Activated naive CD4-positive, alpha-beta T cell treated with anti-CD3 and anti-CD28 coated beads, Interleukin-2, amount 50 U/mL, for 24 hours (primary cell): ENCODE measurements around the gene CERS3.

Experiments
- H3K27ac Mint-ChIP-seq: one replicate; pipeline ENCODE4 v1.8.0; 2021; ENCODE audit warnings: mild to moderate bottlenecking, mixed read lengths
- H3K27me3 Mint-ChIP-seq: one replicate; pipeline ENCODE4 v1.8.0; 2021; ENCODE audit warnings: mixed read lengths
- H3K36me3 Mint-ChIP-seq: one replicate; pipeline ENCODE4 v1.8.0; 2021; ENCODE audit warnings: mixed read lengths
- H3K4me1 Mint-ChIP-seq: one replicate; pipeline ENCODE4 v1.8.0; 2021; ENCODE audit warnings: mixed read lengths
- H3K4me3 Mint-ChIP-seq: one replicate; pipeline ENCODE4 v1.8.0; 2021; ENCODE audit warnings: mild to moderate bottlenecking, mixed read lengths
- H3K9me3 Mint-ChIP-seq: one replicate; pipeline ENCODE4 v1.8.0; 2021; ENCODE audit warnings: mixed read lengths

CERS3 gene

DNA sequence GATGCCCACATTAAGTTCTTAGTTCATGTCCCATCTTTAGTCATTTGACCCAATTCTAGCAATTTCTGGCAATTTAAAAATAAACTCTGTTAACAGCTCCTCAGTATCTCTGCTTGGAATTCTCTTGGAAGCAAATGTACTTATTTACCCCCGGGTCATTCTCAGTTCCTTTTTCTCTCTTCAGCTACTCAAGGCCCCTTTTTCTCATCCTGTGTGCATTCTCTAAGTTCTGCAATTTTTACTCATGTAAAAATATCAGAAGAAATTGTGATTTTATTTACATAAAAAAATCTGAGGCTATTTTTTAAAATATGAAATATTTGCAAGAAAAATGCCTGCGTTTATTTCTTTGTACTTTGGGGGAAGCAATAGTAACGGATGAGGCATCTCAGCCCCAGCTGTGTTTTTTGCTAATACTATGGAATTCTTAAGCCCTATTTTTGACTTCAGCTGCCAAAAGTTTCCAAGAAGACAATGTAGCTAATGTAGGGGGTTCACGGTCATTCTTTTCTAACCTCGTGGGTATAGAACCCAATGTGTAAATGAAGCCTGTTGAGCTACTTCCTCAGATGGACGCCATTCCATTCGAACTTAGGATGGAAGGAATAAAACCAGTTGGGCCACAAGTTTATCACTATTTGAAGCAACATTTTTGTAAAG lies 20.0 kb downstream of the CERS3 start:
- no peak overlapping the region for H3K27ac Mint-ChIP-seq
- H3K9me3 Mint-ChIP-seq: no peaks in the 10 kb centered on the region

GRCh38 chr15:100502651-100503050 lies 26.1 kb downstream of the CERS3 start:
- Mint-ChIP-seq H3K4me3 (no peak overlapping the region), H3K27me3 (no peaks in the 10 kb centered on the region), H3K27ac (no peak overlapping the region), H3K36me3 (peaks cover 6% of the 10 kb centered on the region), H3K4me1 (peaks cover 8% of the 10 kb centered on the region), H3K9me3 (no peaks in the 10 kb centered on the region)

More for the DNA sequence above, 20.0 kb downstream of the CERS3 start:
- H3K4me1 Mint-ChIP-seq: peaks cover 12% of the 10 kb centered on the region
- H3K4me3 Mint-ChIP-seq: no peak overlapping the region
- H3K27me3 Mint-ChIP-seq: no peaks in the 10 kb centered on the region
- peaks cover 4% of the 10 kb centered on the region for H3K36me3 Mint-ChIP-seq

GRCh38 chr15:100501117-100501516 lies 27.6 kb downstream of the CERS3 start:
- Mint-ChIP-seq H3K4me3 (no peak overlapping the region), H3K36me3 (peaks cover 8% of the 10 kb centered on the region), H3K27me3 (peaks cover 2% of the 10 kb centered on the region), H3K4me1 (no peaks in the 10 kb centered on the region), H3K9me3 (no peaks in the 10 kb centered on the region), H3K27ac (no peak overlapping the region)

DNA sequence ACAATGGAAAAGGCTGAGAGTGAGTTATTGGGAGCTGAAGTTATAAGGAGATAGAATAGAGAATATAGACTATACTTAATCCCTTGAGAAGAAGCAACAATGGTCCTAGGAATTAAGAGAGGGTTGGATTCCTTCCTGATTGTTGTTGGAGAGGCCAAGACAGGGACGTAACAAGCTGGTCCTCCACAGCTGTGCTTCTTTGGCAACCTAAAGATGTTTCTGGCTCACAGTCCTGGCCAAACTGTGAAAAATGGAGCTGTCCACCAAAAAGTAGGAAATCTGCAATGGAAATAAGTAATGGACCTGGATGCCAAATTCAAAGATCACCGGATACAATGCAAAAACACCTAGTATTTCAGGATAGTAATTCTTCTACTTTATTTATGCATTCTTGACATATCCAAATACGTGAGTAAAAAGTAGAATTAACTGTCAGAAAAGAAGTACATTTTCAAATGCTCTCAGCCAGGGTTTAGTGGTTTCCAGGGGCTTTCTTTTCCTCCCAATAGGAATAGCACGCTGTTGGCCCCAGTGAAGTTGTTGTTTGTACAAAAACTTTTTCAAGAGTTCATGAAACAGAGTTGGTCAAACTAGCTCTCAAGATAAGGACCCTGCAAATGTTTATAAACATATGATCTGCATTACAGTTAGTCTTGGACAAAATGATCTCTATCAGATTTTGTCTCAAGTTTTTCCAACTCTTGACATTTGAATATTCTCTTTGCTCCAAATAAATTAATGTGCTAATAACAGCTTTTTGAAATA lies 28.3 kb downstream of the CERS3 start:
- H3K27ac Mint-ChIP-seq: no peak overlapping the region
- H3K36me3 Mint-ChIP-seq: peaks cover 8% of the 10 kb centered on the region
- H3K4me3 Mint-ChIP-seq: no peak overlapping the region
- H3K27me3 Mint-ChIP-seq: peaks cover 2% of the 10 kb centered on the region
- no peaks in the 10 kb centered on the region for H3K4me1 Mint-ChIP-seq
- H3K9me3 Mint-ChIP-seq: no peaks in the 10 kb centered on the region

DNA sequence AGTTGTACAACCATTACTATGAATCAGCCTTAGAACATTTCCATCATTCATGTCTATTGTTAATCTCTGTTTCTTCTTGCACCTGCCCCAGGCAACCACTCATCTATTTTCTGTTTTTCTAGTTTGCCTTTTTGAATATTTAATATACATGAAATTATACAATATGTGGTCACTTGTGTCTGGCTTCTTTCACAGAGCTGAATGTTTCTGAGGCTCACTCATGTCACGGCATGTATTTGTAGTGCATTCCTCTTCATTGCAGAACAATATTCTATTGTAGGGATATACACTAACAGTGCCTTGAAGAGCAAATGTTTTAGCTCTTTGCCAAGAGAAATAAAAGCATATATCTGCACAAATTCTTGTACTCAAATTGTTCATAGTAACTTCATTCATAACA lies 32.9 kb downstream of the CERS3 start:
- H3K36me3 Mint-ChIP-seq: peaks cover 4% of the 10 kb centered on the region
- H3K4me3 Mint-ChIP-seq: no peak overlapping the region
- H3K4me1 Mint-ChIP-seq: no peaks in the 10 kb centered on the region
- peaks cover 2% of the 10 kb centered on the region for H3K27me3 Mint-ChIP-seq
- H3K9me3 Mint-ChIP-seq: no peaks in the 10 kb centered on the region
- no peak overlapping the region for H3K27ac Mint-ChIP-seq

GRCh38 chr15:100493213-100493612 lies 35.5 kb downstream of the CERS3 start:
- H3K9me3 Mint-ChIP-seq: no peaks in the 10 kb centered on the region
- no peak overlapping the region for H3K27ac Mint-ChIP-seq
- H3K27me3 Mint-ChIP-seq: peaks cover 2% of the 10 kb centered on the region
- H3K4me1 Mint-ChIP-seq: no peaks in the 10 kb centered on the region
- H3K4me3 Mint-ChIP-seq: no peak overlapping the region
- peaks cover 2% of the 10 kb centered on the region for H3K36me3 Mint-ChIP-seq

- H3K36me3 Mint-ChIP-seq: peaks cover 9% of the 10 kb centered on the region
- no peaks in the 10 kb centered on the region for H3K9me3 Mint-ChIP-seq
- H3K4me3 Mint-ChIP-seq: no peak overlapping the region
- no peaks in the 10 kb centered on the region for H3K27me3 Mint-ChIP-seq
- no peak overlapping the region for H3K27ac Mint-ChIP-seq
- no peaks in the 10 kb centered on the region for H3K4me1 Mint-ChIP-seq
These were observed 44.3 kb downstream of the CERS3 start for GRCh38 chr15:100484443-100484842.

DNA sequence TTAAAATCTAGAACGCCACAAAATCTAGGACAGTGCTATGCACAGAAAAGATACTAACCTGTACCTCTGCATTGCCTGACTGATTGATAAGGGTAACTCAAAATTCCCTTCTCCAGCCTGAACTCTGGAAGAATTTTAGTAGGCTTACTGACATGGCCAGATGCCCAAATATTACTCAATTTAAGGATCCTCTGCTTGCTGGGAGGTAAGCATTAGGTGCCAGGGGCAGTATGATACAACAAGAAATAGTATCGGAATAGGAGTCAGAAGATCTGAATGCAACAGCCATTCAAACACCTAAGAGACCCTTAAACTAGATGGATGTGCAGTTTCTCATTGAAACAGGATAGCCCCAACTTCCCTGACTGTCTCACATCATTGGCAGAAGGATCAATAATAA lies 45.4 kb downstream of the CERS3 start:
- no peak overlapping the region for H3K4me3 Mint-ChIP-seq
- no peaks in the 10 kb centered on the region for H3K27me3 Mint-ChIP-seq
- no peak overlapping the region for H3K27ac Mint-ChIP-seq
- peaks cover 19% of the 10 kb centered on the region for H3K36me3 Mint-ChIP-seq
- H3K9me3 Mint-ChIP-seq: peaks cover 9% of the 10 kb centered on the region
- H3K4me1 Mint-ChIP-seq: no peaks in the 10 kb centered on the region

- Mint-ChIP-seq H3K4me1 (no peaks in the 10 kb centered on the region), H3K27ac (no peak overlapping the region), H3K27me3 (no peaks in the 10 kb centered on the region), H3K36me3 (peaks cover 49% of the 10 kb centered on the region), H3K9me3 (peaks cover 24% of the 10 kb centered on the region), H3K4me3 (no peak overlapping the region)
These were observed 51.9 kb downstream of the CERS3 start for GRCh38 chr15:100476805-100477204.

GRCh38 chr15:100472736-100473135 lies 56.0 kb downstream of the CERS3 start:
- H3K9me3 Mint-ChIP-seq: peaks cover 11% of the 10 kb centered on the region
- H3K36me3 Mint-ChIP-seq: peaks cover 36% of the 10 kb centered on the region
- H3K4me3 Mint-ChIP-seq: no peak overlapping the region
- no peak overlapping the region for H3K27ac Mint-ChIP-seq
- no peaks in the 10 kb centered on the region for H3K4me1 Mint-ChIP-seq
- H3K27me3 Mint-ChIP-seq: no peaks in the 10 kb centered on the region

DNA sequence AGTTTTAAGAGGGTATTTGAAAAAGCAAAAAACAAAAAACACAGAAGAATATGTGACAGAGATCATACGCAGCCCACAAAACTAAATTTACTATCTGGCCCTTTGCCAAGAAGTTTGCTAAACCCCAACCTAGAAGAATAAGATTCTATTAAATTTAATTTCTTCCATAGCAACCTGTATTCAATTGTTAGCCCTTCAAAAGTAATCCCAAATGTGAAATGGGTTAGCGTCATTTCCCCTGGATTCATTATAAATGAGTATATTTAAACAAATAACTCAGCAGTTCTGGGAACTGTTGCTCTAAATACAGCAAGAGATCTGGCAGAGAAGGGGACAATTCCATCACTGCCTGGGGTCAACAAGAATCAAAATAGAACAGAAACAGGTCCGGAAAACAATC lies 56.8 kb downstream of the CERS3 start:
- peaks cover 29% of the 10 kb centered on the region for H3K36me3 Mint-ChIP-seq
- H3K9me3 Mint-ChIP-seq: peaks cover 3% of the 10 kb centered on the region
- H3K27ac Mint-ChIP-seq: no peak overlapping the region
- no peak overlapping the region for H3K4me3 Mint-ChIP-seq
- no peaks in the 10 kb centered on the region for H3K27me3 Mint-ChIP-seq
- H3K4me1 Mint-ChIP-seq: no peaks in the 10 kb centered on the region

DNA sequence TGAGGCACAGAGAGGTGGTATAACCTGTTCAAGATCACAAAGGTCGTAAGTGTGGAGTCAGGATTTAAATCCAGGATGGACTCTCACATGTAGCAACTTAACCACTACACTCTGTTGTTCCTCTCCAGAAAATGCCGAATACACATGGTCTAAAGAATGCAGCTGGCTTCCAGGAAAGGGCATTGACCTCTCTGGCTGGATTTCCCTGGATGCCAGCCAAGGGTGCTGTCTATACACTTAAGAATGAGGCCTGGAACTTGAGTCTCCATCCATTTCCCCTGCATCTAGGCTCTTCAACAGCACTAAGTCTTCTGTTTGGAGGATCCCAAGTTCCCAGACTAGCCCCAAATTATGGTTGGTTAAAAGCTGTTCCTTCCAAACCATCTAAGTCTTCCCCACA lies 60.5 kb downstream of the CERS3 start:
- Mint-ChIP-seq H3K4me1 (peaks cover 16% of the 10 kb centered on the region), H3K27ac (no peak overlapping the region), H3K9me3 (no peaks in the 10 kb centered on the region), H3K36me3 (peaks cover 14% of the 10 kb centered on the region), H3K4me3 (no peak overlapping the region), H3K27me3 (no peaks in the 10 kb centered on the region)

DNA sequence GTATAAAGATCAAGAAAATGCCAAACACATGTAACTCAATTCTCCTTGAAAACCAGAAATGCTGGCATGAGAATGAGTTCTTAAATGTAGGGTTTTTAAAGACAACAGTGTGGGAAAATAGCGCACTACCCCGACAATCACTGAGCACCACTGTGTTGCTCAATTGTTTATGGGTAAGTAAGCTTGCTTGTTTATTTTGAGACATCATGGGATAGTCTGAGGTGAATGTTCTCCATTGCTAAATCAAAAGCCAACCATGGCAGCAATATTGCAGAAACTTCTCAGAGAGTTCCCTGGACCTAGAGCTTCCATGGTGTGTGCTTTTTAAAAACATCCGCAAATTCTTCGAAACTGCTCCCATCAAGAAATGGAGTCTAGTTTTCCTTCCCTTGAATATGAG lies 62.7 kb downstream of the CERS3 start:
- Mint-ChIP-seq H3K27me3 (no peaks in the 10 kb centered on the region), H3K9me3 (no peaks in the 10 kb centered on the region), H3K36me3 (peaks cover 9% of the 10 kb centered on the region), H3K4me1 (peaks cover 21% of the 10 kb centered on the region), H3K4me3 (no peak overlapping the region), H3K27ac (no peak overlapping the region)

GRCh38 chr15:100464888-100465287 lies 63.9 kb downstream of the CERS3 start:
- Mint-ChIP-seq H3K36me3 (peaks cover 9% of the 10 kb centered on the region), H3K4me1 (peaks cover 28% of the 10 kb centered on the region), H3K27ac (no peak overlapping the region), H3K9me3 (no peaks in the 10 kb centered on the region), H3K4me3 (peak overlapping the region; percentile 30), H3K27me3 (no peaks in the 10 kb centered on the region)

- Mint-ChIP-seq H3K27ac (no peak overlapping the region), H3K4me3 (no peak overlapping the region), H3K36me3 (peaks cover 9% of the 10 kb centered on the region), H3K27me3 (no peaks in the 10 kb centered on the region), H3K9me3 (no peaks in the 10 kb centered on the region), H3K4me1 (peaks cover 28% of the 10 kb centered on the region)
These were observed 64.5 kb downstream of the CERS3 start for GRCh38 chr15:100464256-100464655.

GRCh38 chr15:100463515-100463914 lies 65.2 kb downstream of the CERS3 start:
- no peak overlapping the region for H3K27ac Mint-ChIP-seq
- H3K36me3 Mint-ChIP-seq: peaks cover 7% of the 10 kb centered on the region
- no peaks in the 10 kb centered on the region for H3K27me3 Mint-ChIP-seq
- H3K4me3 Mint-ChIP-seq: no peak overlapping the region
- peaks cover 28% of the 10 kb centered on the region for H3K4me1 Mint-ChIP-seq
- no peaks in the 10 kb centered on the region for H3K9me3 Mint-ChIP-seq
